ENCODE results near the gene HRK. TPM values are rescaled to one million over a fixed set of nuclear protein-coding genes. Genes with fewer than 3 reads are reported as not detected.

The HRK gene
- total and polyA plus RNA-seq, 4 donors = 0.14 TPM; not detected in 3

DNA sequence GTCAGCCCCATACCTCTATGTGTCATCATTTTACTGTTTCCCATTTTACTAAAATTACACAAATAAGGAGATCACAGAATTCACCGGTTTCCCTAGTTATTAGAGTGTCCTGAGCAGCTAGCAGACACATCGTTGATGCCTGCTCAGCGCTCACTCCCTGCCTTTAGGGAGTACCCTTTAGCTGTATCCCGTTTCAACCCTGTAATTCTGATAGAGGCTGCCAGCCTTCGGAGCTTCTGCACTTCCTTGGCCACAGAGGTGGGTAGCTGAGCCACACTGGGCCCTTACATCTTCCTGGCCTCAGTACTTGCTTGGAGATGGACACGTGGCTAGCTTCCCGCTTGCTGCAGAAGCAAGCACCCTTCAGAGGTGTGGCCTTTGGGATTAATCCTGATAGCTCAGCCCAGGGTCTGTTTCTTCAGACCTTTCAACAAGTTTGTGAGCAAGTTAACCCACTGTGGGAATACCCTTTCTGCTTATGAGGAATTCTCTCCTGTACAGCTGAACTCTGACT, 15.2 kb upstream of the HRK start:
- Histone ChIP-seq H3K27ac (ENCODE audit: low read depth in 1 of 2, low read length in 2 of 2) (no peak overlapping the region), H3K27me3 (ENCODE audit: control insufficient read depth in 4 of 4, insufficient read depth in 4 of 4, low read length in 3 of 4) (peaks cover 0 to 9% (median 0%) of the 10 kb centered on the region in 4 donors), H3K9ac (ENCODE audit: low read depth in 1 of 2, low read length in 2 of 2) (no peak overlapping the region), H3K4me3 (ENCODE audit: low read depth in 1 of 3, low read length in 3 of 3) (no peak overlapping the region), H3K4me1 (ENCODE audit: control insufficient read depth in 4 of 4, insufficient read depth in 4 of 4, low read length in 3 of 4) (no peaks in the 10 kb centered on the region), H3K36me3 (ENCODE audit: control insufficient read depth in 4 of 4, insufficient read depth in 3 of 4, low read depth in 1 of 4, low read length in 3 of 4) (no peaks in the 10 kb centered on the region), H3K9me3 (ENCODE audit: control insufficient read depth in 4 of 4, low read length in 3 of 4) (no peaks in the 10 kb centered on the region)
- WGBS = 69% methylated on average over 7 of the region's 7 CpGs
- DNase-seq (ENCODE audit: low spot score) = no peak
- TF ChIP-seq YY1 (IDR thresholded peaks at IDR 0.05) = no peak
- TF ChIP-seq REST (IDR thresholded peaks at IDR 0.05) = no peak
- no peak for TF ChIP-seq FOXA2 (IDR thresholded peaks at IDR 0.05)
- TF ChIP-seq RXRA (IDR thresholded peaks at IDR 0.05) = no peak
- no peak for TF ChIP-seq HNF4A (conservative IDR thresholded peaks at IDR 0.05)
- no peak for TF ChIP-seq FOXA1 (IDR thresholded peaks at IDR 0.05)
- no peak for TF ChIP-seq GABPA (IDR thresholded peaks at IDR 0.05 in 1 of 2, conservative IDR thresholded peaks at IDR 0.05 in 1 of 2)
- TF ChIP-seq, protein P1, sequence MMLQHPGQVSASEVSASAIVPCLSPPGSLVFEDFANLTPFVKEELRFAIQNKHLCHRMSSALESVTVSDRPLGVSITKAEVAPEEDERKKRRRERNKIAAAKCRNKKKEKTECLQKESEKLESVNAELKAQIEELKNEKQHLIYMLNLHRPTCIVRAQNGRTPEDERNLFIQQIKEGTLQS (IDR thresholded peaks at IDR 0.05) = no peak
- TF ChIP-seq TAF1 (conservative IDR thresholded peaks at IDR 0.05) = no peak
- TF ChIP-seq EGR1 (IDR thresholded peaks at IDR 0.05; ENCODE audit: low read depth in 2 of 2) = no peak
- TF ChIP-seq, protein P2, sequence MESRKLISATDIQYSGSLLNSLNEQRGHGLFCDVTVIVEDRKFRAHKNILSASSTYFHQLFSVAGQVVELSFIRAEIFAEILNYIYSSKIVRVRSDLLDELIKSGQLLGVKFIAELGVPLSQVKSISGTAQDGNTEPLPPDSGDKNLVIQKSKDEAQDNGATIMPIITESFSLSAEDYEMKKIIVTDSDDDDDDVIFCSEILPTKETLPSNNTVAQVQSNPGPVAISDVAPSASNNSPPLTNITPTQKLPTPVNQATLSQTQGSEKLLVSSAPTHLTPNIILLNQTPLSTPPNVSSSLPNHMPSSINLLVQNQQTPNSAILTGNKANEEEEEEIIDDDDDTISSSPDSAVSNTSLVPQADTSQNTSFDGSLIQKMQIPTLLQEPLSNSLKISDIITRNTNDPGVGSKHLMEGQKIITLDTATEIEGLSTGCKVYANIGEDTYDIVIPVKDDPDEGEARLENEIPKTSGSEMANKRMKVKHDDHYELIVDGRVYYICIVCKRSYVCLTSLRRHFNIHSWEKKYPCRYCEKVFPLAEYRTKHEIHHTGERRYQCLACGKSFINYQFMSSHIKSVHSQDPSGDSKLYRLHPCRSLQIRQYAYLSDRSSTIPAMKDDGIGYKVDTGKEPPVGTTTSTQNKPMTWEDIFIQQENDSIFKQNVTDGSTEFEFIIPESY (IDR thresholded peaks at IDR 0.05) = no peak
- TF ChIP-seq, protein P3, sequence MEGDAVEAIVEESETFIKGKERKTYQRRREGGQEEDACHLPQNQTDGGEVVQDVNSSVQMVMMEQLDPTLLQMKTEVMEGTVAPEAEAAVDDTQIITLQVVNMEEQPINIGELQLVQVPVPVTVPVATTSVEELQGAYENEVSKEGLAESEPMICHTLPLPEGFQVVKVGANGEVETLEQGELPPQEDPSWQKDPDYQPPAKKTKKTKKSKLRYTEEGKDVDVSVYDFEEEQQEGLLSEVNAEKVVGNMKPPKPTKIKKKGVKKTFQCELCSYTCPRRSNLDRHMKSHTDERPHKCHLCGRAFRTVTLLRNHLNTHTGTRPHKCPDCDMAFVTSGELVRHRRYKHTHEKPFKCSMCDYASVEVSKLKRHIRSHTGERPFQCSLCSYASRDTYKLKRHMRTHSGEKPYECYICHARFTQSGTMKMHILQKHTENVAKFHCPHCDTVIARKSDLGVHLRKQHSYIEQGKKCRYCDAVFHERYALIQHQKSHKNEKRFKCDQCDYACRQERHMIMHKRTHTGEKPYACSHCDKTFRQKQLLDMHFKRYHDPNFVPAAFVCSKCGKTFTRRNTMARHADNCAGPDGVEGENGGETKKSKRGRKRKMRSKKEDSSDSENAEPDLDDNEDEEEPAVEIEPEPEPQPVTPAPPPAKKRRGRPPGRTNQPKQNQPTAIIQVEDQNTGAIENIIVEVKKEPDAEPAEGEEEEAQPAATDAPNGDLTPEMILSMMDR (IDR thresholded peaks at IDR 0.05; ENCODE audit: low read depth, low read length, missing input control) = no peak
- no peak for TF ChIP-seq NR2F2 (IDR thresholded peaks at IDR 0.05)
- TF ChIP-seq HNF4G (IDR thresholded peaks at IDR 0.05) = no peak
- no peak for TF ChIP-seq RAD21 (IDR thresholded peaks at IDR 0.05)
- no peak for TF ChIP-seq SP1 (IDR thresholded peaks at IDR 0.05)
- TF ChIP-seq, protein P4, sequence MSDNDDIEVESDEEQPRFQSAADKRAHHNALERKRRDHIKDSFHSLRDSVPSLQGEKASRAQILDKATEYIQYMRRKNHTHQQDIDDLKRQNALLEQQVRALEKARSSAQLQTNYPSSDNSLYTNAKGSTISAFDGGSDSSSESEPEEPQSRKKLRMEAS (IDR thresholded peaks at IDR 0.05) = no peak
- TF ChIP-seq JUND (IDR thresholded peaks at IDR 0.05) = no peak
